OCI-LY7 (cell line): Measurements from ENCODE around the gene FAM186B. TPM values are rescaled to one million over a fixed set of nuclear protein-coding genes. Genes with fewer than 3 reads are reported as not detected.

ENCODE experiments used
- BruUV-seq: library from RNA; stranded (reverse); fragments of 400-500 nt; replicated peaks from 2 replicates; lab custom pipeline; 2021; lab: Mats Ljungman, UMichigan
- CTCF ChIA-PET: fragments of 300-600 bp; sonication (Branson Sonifier 250); formaldehyde crosslinking; loops from one replicate; lab custom pipeline; 2022; ENCODE audit warnings: antibody characterized with exemption; ENCODE audit not compliant: unreplicated experiment; lab: Charles Lee
- POLR2A ChIA-PET: fragments of 300-600 bp; sonication (Branson Sonifier 250); formaldehyde crosslinking; loops from one replicate; lab custom pipeline; 2022; ENCODE audit warnings: antibody characterized with exemption; lab: Charles Lee
- DNase-seq: peaks from one replicate; pipeline ENCODE4 v3.0.0-alpha.2; 2015; ENCODE audit warnings: low spot score
- H2AFZ ChIP-seq: fragments of 200-600 bp; sonication (generic), shearing (Covaris generic); 2 replicates; pipeline ENCODE4 v1.6.1; 2014; ENCODE audit warnings: mild to moderate bottlenecking, antibody characterized with exemption, low read length, moderate library complexity
- H3K27ac ChIP-seq: fragments of 200-600 bp; sonication (generic); 2 replicates; pipeline ENCODE4 v1.5.1; 2014; ENCODE audit warnings: mixed run types, low read depth, mild to moderate bottlenecking, moderate library complexity, low read length, inconsistent platforms; ENCODE audit not compliant: poor library complexity, severe bottlenecking
- H3K36me3 ChIP-seq: fragments of 200-600 bp; sonication (generic); 2 replicates; pipeline ENCODE4 v1.6.1; 2014; ENCODE audit warnings: mild to moderate bottlenecking, antibody characterized with exemption, low read length, moderate library complexity, mixed read lengths; ENCODE audit not compliant: insufficient read depth
- H3K4me1 ChIP-seq: fragments of 200-600 bp; sonication (generic); 2 replicates; pipeline ENCODE4 v1.5.1; 2014; ENCODE audit warnings: mild to moderate bottlenecking, low read length; ENCODE audit not compliant: insufficient read depth, poor library complexity, severe bottlenecking
- H3K4me2 ChIP-seq: fragments of 200-600 bp; sonication (generic); 2 replicates; pipeline ENCODE4 v1.6.1; 2014; ENCODE audit warnings: mild to moderate bottlenecking, low read length
- H3K4me3 ChIP-seq: fragments of 200-600 bp; sonication (generic); 2 replicates; pipeline ENCODE4 v1.5.1; 2014; ENCODE audit warnings: mild to moderate bottlenecking, low read depth, low read length; ENCODE audit not compliant: poor library complexity, severe bottlenecking
- H3K79me2 ChIP-seq: fragments of 200-600 bp; sonication (generic); 2 replicates; pipeline ENCODE4 v1.6.1; 2016; ENCODE audit warnings: low read depth, mild to moderate bottlenecking, low read length, moderate library complexity, mixed read lengths; ENCODE audit not compliant: insufficient read depth
- H3K9me2 ChIP-seq: fragments of 200-600 bp; sonication (generic); 2 replicates; pipeline ENCODE4 v1.6.1; 2016; ENCODE audit warnings: mild to moderate bottlenecking, low read length, mixed read lengths; ENCODE audit not compliant: insufficient read depth
- H3K9me3 ChIP-seq: fragments of 200-600 bp; sonication (generic); 2 replicates; pipeline ENCODE4 v1.6.1; 2014; ENCODE audit warnings: mild to moderate bottlenecking, mixed run types, low read length, mixed read lengths
- H4K20me1 ChIP-seq: fragments of 200-600 bp; sonication (generic); 2 replicates; pipeline ENCODE4 v1.6.1; 2014; ENCODE audit warnings: mild to moderate bottlenecking, antibody characterized with exemption, low read length, moderate library complexity, mixed read lengths; ENCODE audit not compliant: insufficient read depth
- EZH2phosphoT487 ChIP-seq: fragments of 200-600 bp; sonication (generic); IDR thresholded peaks from 2 replicates; pipeline ENCODE4 v1.6.1; 2018; ENCODE audit warnings: low read depth, borderline replicate concordance, mild to moderate bottlenecking, mixed run types, antibody characterized with exemption, low read length, moderate library complexity, mixed read lengths
- intact Hi-C: fragments of 100-400 bp; cut with micrococcal nuclease; formaldehyde crosslinking; loops from one replicate; pipeline ENCODE4 v1.10.0; 2022; ENCODE audit not compliant: unreplicated experiment
- total RNA-seq, 2 experiments: library from RNA; depleted of rRNA in 1 of 2; stranded (reverse); fragments of >200 nt in 1 of 2; shearing (Covaris generic) in 1 of 2; gene quantifications; 2 replicates each; pipeline ENCODE4 v1.2.3, GENCODE V29; 2014 to 2022
- TF ChIP-seq, protein P1 (sequence below): fragments of 200-600 bp; sonication (generic); conservative IDR thresholded peaks from 2 replicates; pipeline ENCODE4 v1.5.1; 2014; ENCODE audit warnings: mild to moderate bottlenecking, antibody characterized with exemption, low read length, moderate library complexity, mixed read lengths

The FAM186B gene
- total RNA-seq, 2 experiments from 2014 or later: 0.60 to 2.8 TPM

DNA sequence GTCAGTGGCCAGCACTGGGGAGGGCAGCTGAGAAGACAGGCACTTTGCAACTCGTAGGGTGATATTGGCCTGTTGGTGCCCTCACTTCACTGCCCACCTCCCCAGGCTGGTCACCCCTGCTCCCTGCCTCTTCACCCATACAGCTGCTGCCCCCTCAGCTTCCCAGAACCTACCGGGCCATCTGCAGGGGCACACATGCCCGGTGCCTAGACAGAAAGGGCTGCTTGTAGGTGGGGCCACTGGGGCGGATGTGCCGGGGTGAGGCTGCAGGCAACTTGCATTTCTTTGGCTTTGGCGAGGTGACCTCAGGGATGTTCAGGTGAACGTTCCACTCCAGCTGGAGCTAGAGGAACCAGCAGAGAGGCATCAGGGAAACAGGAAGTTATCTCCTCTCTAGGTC, 17.2 kb downstream of the FAM186B start:
- ChIA-PET CTCF (no interaction called here), POLR2A (interaction anchor here (1.0 kb wide), 2 partner anchors 9 to 27 kb away, joined by 3 to 4 read pairs; no protein-coding TSS in a partner anchor)
- Histone ChIP-seq H3K9me3 (0 out of 2 replicates have a peak, but pooled peaks cover 4% of the 10 kb centered on the region), H3K36me3 (peaks cover 28% of the 10 kb centered on the region), H3K27ac (no peak overlapping the region), H3K4me2 (no peak overlapping the region), H3K79me2 (no peaks in the 10 kb centered on the region), H3K4me1 (no peaks in the 10 kb centered on the region), H3K9me2 (no peaks in the 10 kb centered on the region), H4K20me1 (no peaks in the 10 kb centered on the region), H3K4me3 (no peak overlapping the region), H2AFZ (no peak overlapping the region)
- intact Hi-C loops: no loop called here
- TF ChIP-seq, protein P1, sequence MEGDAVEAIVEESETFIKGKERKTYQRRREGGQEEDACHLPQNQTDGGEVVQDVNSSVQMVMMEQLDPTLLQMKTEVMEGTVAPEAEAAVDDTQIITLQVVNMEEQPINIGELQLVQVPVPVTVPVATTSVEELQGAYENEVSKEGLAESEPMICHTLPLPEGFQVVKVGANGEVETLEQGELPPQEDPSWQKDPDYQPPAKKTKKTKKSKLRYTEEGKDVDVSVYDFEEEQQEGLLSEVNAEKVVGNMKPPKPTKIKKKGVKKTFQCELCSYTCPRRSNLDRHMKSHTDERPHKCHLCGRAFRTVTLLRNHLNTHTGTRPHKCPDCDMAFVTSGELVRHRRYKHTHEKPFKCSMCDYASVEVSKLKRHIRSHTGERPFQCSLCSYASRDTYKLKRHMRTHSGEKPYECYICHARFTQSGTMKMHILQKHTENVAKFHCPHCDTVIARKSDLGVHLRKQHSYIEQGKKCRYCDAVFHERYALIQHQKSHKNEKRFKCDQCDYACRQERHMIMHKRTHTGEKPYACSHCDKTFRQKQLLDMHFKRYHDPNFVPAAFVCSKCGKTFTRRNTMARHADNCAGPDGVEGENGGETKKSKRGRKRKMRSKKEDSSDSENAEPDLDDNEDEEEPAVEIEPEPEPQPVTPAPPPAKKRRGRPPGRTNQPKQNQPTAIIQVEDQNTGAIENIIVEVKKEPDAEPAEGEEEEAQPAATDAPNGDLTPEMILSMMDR: no peak
- no peak for TF ChIP-seq EZH2phosphoT487
- BruUV-seq: no TSS peak
- no peak for DNase-seq

DNA sequence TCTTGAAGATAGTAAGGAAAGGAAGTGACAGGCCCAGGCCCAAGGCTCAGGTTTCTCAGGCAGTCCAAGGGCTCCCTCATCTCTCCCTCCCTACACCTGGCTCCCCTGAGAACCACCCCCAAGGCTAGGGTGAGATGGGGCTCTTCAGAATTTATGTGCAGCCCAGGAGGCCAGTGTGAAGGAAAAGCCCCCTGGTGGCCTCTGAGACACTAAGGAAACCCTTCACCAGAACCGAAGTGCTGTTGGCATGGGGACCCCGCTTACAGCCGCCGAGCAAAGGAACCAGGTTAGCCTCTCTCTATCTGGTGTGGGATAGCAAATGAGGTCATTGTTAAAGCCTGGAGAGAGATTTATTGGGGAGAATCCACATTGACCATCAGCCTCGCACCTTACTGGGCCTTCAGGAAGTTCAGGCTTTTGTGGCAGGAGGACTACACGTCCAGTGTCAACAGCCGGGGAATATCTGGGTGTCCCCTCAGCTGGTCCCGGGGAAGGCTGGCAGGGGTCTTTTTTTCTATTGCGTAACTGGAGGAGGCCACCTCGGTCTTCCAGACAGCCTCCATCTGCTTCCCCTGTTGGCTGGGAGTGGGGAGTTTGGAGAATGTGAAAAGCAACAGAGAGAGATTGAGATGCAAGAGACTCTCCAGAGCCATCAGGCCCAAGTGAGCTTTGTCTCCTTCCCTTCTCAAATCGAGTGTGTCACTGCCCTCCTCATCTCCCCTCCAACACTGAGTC, 18.1 kb downstream of the FAM186B start:
- CTCF ChIA-PET: no interaction called here
- DNase-seq: no peak
- H3K4me3 ChIP-seq: no peak overlapping the region

More for the DNA sequence above, 18.1 kb downstream of the FAM186B start:
- no peaks in the 10 kb centered on the region for H4K20me1 ChIP-seq
- no peak overlapping the region for H3K4me2 ChIP-seq
- no TSS peak for BruUV-seq
- H3K79me2 ChIP-seq: no peaks in the 10 kb centered on the region
- no peaks in the 10 kb centered on the region for H3K9me2 ChIP-seq
- intact Hi-C loops: no loop called here
- H3K36me3 ChIP-seq: peaks cover 30% of the 10 kb centered on the region
- H3K27ac ChIP-seq: no peak overlapping the region
- POLR2A ChIA-PET: no interaction called here
- 0 out of 2 replicates have a peak, but pooled peaks cover 4% of the 10 kb centered on the region for H3K9me3 ChIP-seq
- TF ChIP-seq EZH2phosphoT487: no peak
- TF ChIP-seq, protein P1: no peak
- no peak overlapping the region for H2AFZ ChIP-seq
- H3K4me1 ChIP-seq: no peaks in the 10 kb centered on the region
